Endothelial cell (in vitro differentiated cells): ENCODE data around the gene H1-8. TPM values are rescaled to one million over a fixed set of nuclear protein-coding genes. Genes with fewer than 3 reads are reported as not detected.
A peak's percentile ranks its signal among the peaks of the same experiment; 100 is the strongest.
"Not testable (repeated sequence)": the region's sequence is repeated elsewhere in the genome, so short reads cannot be mapped to it uniquely, and the experiment has no call there.

Source experiments
- DNase-seq: peaks from one replicate; pipeline ENCODE4 v3.0.0; 2021; ENCODE audit warnings: low spot score
- H3K27ac Mint-ChIP-seq: one replicate; pipeline ENCODE4 v1.8.0; 2021; ENCODE audit warnings: mixed read lengths, inconsistent platforms; ENCODE audit not compliant: unreplicated experiment
- H3K27me3 Mint-ChIP-seq: one replicate; pipeline ENCODE4 v1.8.0; 2021; ENCODE audit warnings: mild to moderate bottlenecking, moderate library complexity, mixed read lengths, inconsistent platforms; ENCODE audit not compliant: unreplicated experiment
- H3K36me3 Mint-ChIP-seq: one replicate; pipeline ENCODE4 v1.8.0; 2021; ENCODE audit warnings: mild to moderate bottlenecking, low read depth, mixed read lengths, inconsistent platforms; ENCODE audit not compliant: unreplicated experiment
- H3K4me1 Mint-ChIP-seq: one replicate; pipeline ENCODE4 v1.8.0; 2021; ENCODE audit warnings: mild to moderate bottlenecking, mixed read lengths, inconsistent platforms; ENCODE audit not compliant: unreplicated experiment
- H3K4me3 Mint-ChIP-seq: one replicate; pipeline ENCODE4 v1.8.0; 2021; ENCODE audit warnings: mild to moderate bottlenecking, mixed read lengths, inconsistent platforms; ENCODE audit not compliant: unreplicated experiment
- H3K9me3 Mint-ChIP-seq: one replicate; pipeline ENCODE4 v1.8.0; 2021; ENCODE audit warnings: mixed read lengths, inconsistent platforms; ENCODE audit not compliant: unreplicated experiment
- total RNA-seq: library from RNA; stranded (reverse); fragmentation: NEBNext Ultra II Directional; extraction: Animal tissue kit (Norgen Biotek cat#: 25700); gene quantifications from one replicate; pipeline ENCODE4 v1.2.1, GENCODE V29; 2021; ENCODE audit not compliant: unreplicated experiment
- TF ChIP-seq, protein P1 (sequence below): fragments of 200-600 bp; sonication (generic); IDR thresholded peaks from one replicate; pipeline ENCODE4 v1.5.0; 2021; ENCODE audit warnings: antibody characterized with exemption; ENCODE audit not compliant: unreplicated experiment

H1-8 gene
- total RNA-seq, 1 donor from 2014 or later: 2.7 TPM

DNA sequence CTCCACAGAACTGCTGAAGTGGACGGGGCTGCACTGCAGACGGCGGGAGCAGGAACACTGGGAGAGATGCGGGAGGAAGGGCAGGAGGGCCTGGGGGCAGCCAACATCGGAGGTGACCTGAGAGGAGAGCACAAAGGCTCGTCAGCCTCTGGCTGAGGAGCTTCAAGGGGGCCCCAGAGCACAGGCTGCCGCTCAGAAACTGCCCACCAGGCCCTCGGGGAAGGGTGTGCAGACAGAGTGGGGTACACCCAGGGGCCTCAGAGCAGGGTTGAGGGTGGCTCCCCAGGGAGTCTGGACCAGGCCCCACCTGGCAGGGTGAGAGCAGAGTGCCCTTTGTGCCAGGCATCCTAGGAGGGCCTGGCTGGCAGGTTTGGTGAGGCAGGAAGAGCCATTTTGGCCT, 29.3 kb upstream of the H1-8 start:
- H3K9me3 Mint-ChIP-seq: no peaks in the 10 kb centered on the region

DNA sequence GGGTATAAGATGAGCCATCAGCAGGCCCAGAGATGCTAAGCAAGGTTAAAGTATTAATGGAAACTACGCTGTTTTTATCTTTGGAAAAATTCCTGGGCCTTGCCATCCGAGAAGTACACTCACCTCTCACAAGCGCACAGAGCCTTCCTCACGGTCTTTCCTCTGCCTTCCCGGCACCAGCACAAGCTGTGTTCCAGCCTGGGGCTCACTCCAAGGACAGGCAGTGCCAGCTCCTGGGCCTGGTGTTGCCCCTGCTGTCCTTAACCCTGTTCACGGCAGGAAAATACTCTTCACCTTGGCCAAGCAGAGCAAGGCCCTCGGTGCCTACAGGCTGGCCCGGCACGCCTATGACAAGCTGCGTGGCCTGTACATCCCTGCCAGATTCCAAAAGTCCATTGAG, 28.9 kb upstream of the H1-8 start:
- Mint-ChIP-seq H3K4me3 (no peak overlapping the region), H3K9me3 (no peaks in the 10 kb centered on the region), H3K27ac (no peak overlapping the region), H3K27me3 (peaks cover 24% of the 10 kb centered on the region), H3K4me1 (peaks cover 29% of the 10 kb centered on the region), H3K36me3 (peaks cover 32% of the 10 kb centered on the region)
- DNase-seq: no peak
- TF ChIP-seq, protein P1, sequence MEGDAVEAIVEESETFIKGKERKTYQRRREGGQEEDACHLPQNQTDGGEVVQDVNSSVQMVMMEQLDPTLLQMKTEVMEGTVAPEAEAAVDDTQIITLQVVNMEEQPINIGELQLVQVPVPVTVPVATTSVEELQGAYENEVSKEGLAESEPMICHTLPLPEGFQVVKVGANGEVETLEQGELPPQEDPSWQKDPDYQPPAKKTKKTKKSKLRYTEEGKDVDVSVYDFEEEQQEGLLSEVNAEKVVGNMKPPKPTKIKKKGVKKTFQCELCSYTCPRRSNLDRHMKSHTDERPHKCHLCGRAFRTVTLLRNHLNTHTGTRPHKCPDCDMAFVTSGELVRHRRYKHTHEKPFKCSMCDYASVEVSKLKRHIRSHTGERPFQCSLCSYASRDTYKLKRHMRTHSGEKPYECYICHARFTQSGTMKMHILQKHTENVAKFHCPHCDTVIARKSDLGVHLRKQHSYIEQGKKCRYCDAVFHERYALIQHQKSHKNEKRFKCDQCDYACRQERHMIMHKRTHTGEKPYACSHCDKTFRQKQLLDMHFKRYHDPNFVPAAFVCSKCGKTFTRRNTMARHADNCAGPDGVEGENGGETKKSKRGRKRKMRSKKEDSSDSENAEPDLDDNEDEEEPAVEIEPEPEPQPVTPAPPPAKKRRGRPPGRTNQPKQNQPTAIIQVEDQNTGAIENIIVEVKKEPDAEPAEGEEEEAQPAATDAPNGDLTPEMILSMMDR: no peak

More for the DNA sequence above, 29.3 kb upstream of the H1-8 start:
- H3K36me3 Mint-ChIP-seq: peaks cover 32% of the 10 kb centered on the region
- peaks cover 29% of the 10 kb centered on the region for H3K4me1 Mint-ChIP-seq
- H3K4me3 Mint-ChIP-seq: no peak overlapping the region
- TF ChIP-seq, protein P1: no peak
- no peak overlapping the region for H3K27ac Mint-ChIP-seq
- no peak for DNase-seq
- H3K27me3 Mint-ChIP-seq: peaks cover 24% of the 10 kb centered on the region

DNA sequence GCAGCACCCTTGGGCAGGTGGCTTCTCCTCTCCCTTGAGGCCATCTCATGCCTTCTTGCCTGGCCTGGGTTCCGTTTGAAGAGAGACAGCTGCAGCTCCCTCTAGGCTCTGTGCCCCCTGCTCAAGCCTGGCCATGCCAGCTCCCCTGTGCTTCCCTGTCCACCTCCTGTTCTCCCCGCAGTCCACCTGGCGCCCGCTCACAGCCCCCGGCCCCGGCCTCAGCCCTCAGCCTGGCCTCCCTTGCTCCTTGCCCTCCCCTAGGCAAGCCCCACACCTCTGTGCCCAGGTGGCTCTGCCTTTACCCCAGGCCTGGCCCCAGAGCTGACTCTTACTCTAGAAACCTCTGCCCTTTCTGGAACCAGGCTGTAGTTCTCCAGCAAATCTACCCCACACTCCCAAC, 28.4 kb upstream of the H1-8 start:
- TF ChIP-seq, protein P1: no peak

DNA sequence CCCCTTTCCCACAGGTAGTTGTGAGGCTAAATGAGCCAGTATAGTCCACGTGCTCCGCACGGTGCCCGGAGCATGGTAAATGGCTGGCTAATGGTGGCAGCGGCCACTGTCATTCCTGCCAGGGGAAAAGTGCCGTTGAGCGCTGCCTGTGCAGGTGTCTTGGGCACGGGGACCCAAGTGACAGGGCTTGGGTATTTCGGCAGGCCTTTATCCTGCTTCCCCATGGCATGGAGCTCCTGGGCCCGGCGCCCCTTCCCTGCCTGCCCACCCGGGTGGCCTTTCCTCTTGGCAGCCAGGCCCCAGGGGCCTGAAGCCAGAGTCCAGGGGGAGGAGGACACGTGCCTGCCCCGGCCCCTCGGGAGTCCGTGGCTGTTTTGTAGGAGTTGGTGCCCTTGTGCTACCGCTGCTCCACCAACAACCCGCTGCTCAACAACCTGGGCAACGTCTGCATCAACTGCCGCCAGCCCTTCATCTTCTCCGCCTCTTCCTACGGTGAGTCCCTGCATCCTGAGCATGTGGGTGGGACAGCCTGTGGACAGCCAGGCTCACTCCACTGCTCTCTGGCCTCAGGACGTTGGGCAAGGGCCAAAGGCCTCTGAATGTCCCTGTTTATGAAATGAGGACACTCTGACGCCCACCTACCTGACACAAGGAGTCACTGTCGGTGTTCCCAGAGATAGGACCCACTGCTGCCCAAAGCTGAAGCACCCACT, 27.7 kb upstream of the H1-8 start:
- not testable (repeated sequence) for H3K27ac Mint-ChIP-seq, H3K9me3 Mint-ChIP-seq, DNase-seq, H3K4me3 Mint-ChIP-seq
- peaks cover 27% of the 10 kb centered on the region for H3K27me3 Mint-ChIP-seq
- H3K4me1 Mint-ChIP-seq: peaks cover 29% of the 10 kb centered on the region
- peaks cover 40% of the 10 kb centered on the region for H3K36me3 Mint-ChIP-seq

More for the DNA sequence above, 28.4 kb upstream of the H1-8 start:
- H3K9me3 Mint-ChIP-seq: no peaks in the 10 kb centered on the region
- H3K4me3 Mint-ChIP-seq: no peak overlapping the region
- H3K36me3 Mint-ChIP-seq: peaks cover 33% of the 10 kb centered on the region
- peaks cover 29% of the 10 kb centered on the region for H3K4me1 Mint-ChIP-seq
- peaks cover 25% of the 10 kb centered on the region for H3K27me3 Mint-ChIP-seq
- no peak for DNase-seq
- H3K27ac Mint-ChIP-seq: no peak overlapping the region

DNA sequence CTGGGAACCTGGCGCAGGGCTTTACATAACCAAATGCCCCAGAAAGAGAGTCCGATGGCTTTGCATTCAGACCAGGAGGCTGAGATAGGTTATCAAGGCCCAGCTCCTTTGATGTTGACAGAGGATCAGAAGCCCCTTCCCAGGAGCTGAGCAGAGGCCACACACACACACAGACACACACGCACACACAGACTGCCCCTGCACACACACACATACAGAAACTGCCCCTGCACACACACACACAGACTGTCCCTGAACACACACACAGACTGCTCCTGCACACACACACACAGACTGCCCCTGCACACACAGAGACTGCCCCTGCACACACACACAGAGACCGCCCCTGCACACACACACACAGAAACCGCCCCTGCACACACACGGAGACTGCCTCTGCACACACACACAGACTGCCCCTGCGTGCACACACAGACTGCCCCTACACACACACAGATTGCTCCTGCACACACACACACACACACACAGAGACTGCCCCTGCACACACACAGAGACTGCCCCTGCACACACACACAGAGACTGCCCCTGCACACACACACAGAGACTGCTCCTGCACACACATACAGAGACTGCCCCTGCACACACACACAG, 27.0 kb upstream of the H1-8 start:
- Mint-ChIP-seq H3K4me1 (peaks cover 26% of the 10 kb centered on the region), H3K27me3 (peaks cover 25% of the 10 kb centered on the region), H3K27ac (peak overlapping the region; percentile 30), H3K4me3 (peak overlapping the region; percentile 86), H3K36me3 (peaks cover 41% of the 10 kb centered on the region)
- H3K9me3 Mint-ChIP-seq, DNase-seq: not testable (repeated sequence)

DNA sequence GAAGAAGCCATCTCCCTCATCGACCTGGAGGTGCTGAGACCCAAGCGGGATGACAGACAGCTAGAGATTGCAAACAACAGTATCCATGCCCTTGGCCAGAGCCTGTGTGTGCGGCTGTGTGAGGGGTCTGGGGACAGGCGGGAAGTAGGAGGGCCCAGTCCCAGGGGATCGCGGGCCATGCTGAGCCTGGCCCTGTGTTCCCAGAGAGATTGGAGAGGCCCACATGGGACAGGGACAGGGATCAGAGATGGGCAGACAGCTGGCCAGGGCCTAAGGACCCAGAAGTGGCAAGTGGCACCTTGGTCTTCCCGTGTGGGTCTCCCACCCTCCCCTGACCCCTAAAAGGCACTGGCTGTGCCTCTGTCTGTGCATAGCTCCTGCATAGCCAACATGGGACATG, 25.5 kb upstream of the H1-8 start:
- H3K4me3 Mint-ChIP-seq: no peak overlapping the region
- TF ChIP-seq, protein P1: no peak
- H3K27me3 Mint-ChIP-seq: peaks cover 30% of the 10 kb centered on the region
- H3K27ac Mint-ChIP-seq: no peak overlapping the region
- no peak for DNase-seq
- H3K9me3 Mint-ChIP-seq: no peaks in the 10 kb centered on the region
- peaks cover 33% of the 10 kb centered on the region for H3K36me3 Mint-ChIP-seq
- peaks cover 20% of the 10 kb centered on the region for H3K4me1 Mint-ChIP-seq
